GM18907 (cell line): ENCODE results near the gene OR10J4.
"Not testable (repeated sequence)": the region's sequence is repeated elsewhere in the genome, so short reads cannot be mapped to it uniquely, and the experiment has no call there.

ENCODE experiments used
- ATAC-seq: cut with Tn5 transposase; IDR thresholded peaks from one replicate; pipeline ENCODE4 v1.9.1; 2021; ENCODE audit warnings: mild to moderate bottlenecking, moderate library complexity; ENCODE audit not compliant: unreplicated experiment

The OR10J4 gene

GRCh38 chr1:159431904-159432303, at the start of gene OR10J4:
Gene OR10J4 (plus strand): TSS chr1:159432204.
- ATAC-seq, result no peak

DNA sequence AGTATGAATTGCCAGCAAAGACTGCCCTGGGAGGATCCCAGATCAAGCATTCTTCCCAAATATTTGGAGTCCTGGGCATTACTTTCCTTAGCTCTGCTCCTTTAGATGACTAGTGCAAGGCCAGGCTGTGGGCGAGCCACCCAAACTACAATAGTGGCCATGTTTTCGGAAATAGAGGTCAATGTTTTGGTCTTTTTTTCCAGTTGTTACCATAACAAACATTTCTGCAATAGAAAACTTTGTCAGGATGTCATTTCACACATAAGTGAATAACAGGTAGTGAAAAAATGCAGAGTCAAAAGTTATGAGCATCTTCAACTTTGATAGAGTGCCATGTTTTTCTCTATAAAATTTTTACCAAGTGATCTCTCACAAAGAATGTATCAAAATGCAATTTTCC, 25.2 kb upstream of the OR10J4 start:
- no peak for ATAC-seq

DNA sequence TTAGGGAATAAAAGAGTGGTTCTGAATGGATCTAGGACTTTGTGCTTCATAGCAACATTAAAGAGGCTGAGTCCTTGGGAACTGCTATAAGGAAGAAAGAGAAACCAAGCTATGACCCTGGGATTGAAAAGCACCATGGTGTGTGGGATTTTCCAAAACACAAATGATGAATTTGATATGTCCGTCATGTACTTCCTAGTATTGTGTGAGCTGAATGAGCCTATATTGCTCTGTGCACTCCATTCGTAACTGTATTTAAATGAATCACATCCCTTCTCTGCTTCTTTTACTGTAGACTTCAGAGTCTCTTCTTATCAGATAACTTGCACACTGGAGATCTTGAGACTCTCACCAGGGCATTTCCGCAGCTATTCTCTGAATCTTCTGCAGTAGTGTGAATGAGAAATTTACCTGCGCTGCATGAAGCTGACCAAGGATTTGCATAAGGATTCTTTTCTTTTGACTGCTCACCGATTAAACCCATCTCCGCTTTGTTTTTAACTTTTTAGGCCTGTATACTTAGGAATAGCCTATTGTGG, 23.1 kb upstream of the OR10J4 start:
- no peak for ATAC-seq

- ATAC-seq, result no peak
These were observed 10.2 kb upstream of the OR10J4 start for GRCh38 chr1:159421821-159422220.

GRCh38 chr1:159428536-159428935, 3.5 kb upstream of the OR10J4 start:
- no peak for ATAC-seq

GRCh38 chr1:159429074-159429861, 2.7 kb upstream of the OR10J4 start:
- ATAC-seq, result no peak

DNA sequence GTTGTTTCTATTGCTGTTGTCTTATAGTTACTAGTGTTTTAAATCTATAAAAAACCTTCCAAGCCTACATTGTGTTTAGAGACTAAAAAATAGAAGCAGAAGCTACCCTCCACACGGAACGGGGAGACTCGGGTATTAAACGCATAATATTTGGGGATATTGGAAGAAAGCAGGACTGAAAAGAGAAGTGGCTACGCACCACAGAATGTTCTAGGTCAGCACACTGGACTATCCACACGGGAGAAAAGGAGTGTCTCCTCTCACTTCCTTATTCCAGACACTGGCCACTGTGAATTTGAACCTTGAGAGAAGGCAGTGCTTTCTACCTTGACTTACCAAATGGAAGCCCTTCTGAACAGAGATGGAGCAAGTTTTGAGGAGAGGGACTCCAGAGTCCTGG, 1.0 kb upstream of the OR10J4 start:
- no peak for ATAC-seq

- no peak for ATAC-seq
These were observed 4.5 kb downstream of the OR10J4 start for GRCh38 chr1:159436469-159436868.

DNA sequence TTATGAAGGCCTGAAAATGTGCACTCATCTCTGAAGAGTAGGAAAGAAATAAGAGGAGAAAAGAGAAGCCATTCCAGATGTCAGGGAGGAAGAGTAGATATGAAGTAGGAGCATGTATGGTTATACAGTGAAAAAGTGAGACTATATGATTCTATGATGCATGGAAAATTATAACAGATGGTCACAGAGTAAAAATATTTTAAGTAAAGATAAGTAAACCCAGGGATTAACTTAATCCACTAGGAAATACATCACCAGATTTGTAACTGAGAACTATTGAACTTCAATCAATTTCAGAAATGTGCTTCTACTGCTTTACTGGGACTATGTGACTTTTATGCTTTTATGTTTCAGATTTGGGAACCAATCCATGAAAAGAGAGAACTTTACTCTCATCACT, 7.4 kb downstream of the OR10J4 start, which contains the start of gene OR10J1:
TSS of gene OR10J1 (plus strand) at position 301 of the 400 bp plus-strand sequence. CDS start at position 371, 70 bp downstream.
- ATAC-seq, result no peak

DNA sequence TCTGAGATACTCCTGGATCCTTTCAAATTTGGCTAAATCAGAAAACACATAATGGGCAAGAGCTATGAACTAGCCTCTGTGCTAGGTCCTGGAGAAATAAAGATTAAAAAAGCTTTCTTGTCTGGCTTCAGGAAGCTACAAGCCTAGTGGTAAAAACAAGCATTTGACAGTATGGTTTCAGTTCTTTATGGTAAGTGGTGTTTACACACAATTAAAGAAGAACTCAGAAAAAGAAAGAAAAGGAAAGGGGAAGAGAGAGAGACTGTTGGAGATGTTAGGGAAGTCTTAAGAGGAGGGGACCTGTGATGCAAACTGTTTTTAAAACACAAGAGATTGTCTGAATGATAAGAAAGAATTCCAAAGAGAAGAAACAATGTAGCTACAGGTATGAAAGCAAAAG, 9.4 kb downstream of the OR10J4 start:
- ATAC-seq, result no peak

GRCh38 chr1:159442428-159442827, 10.4 kb downstream of the OR10J4 start:
- no peak for ATAC-seq

DNA sequence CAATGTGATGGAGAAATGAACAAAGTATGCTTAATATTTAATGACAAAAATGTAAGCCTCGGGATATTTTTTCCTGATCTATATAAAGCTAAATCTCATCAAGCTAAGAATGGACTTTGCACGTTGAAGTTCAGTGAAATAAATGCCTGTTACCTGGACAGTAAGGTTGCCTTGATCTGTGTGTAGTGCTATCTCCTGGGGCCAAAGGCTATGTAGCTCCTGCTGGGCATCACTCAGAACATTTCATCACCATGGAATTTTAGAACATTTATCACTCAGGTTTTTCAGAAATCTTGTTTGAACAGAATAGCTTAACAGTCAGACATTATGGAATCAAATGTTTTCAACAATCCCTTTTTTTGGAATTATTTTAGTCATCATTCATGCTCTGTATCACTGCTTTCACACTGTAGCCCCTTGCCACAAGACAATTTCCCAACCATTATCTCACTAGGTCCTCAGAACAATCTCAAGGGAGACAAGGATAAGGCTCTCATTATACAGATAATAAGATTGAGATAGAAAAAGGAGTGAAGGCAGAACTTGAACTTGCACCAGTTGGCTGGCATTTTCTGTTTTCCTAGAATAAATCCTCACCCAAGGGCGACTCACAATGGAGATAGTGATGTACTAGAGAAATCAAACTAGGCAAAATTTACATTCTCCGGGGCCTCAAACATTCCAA, 11.2 kb downstream of the OR10J4 start:
- no peak for ATAC-seq

GRCh38 chr1:159444511-159444910, 12.5 kb downstream of the OR10J4 start:
- no peak for ATAC-seq

GRCh38 chr1:159448181-159448580, 16.2 kb downstream of the OR10J4 start:
- no peak for ATAC-seq

DNA sequence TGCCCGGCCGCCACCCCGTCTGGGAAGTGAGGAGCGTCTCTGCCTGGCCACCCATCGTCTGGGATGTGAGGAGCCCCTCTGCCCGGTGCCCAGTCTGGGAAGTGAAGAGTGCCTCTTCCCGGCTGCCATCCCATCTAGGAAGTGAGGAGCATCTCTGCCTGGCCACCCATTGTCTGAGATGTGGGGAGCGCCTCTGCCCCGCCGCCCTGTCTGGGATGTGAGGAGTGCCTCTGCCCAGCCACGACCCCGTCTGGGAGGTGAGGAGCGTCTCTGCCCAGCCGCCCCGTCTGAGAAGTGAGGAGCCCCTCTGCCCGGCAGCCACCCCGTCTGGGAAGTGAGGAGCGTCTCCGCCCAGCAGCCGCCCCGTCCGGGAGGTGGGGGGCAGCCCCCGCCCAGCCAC, 17.6 kb downstream of the OR10J4 start:
- ATAC-seq, result not testable (repeated sequence)

DNA sequence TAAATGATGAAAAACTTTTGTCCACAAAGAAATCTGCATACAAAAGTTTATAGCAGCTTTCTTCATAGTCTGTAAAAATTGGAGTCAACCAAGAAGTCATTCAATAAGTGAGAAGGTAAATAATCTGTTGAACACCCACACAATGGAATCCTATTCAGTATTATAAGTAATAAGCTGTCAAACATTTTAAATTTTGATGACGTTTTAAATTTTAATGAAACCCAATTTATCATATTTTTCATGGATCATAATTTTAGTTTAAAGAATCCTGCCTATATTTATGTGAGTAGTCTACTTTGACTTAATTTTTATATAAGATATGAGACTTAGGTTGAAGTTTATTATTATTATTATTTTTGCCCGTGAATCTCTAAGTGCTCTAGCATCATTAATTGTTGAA, 27.5 kb downstream of the OR10J4 start:
- ATAC-seq, result no peak

DNA sequence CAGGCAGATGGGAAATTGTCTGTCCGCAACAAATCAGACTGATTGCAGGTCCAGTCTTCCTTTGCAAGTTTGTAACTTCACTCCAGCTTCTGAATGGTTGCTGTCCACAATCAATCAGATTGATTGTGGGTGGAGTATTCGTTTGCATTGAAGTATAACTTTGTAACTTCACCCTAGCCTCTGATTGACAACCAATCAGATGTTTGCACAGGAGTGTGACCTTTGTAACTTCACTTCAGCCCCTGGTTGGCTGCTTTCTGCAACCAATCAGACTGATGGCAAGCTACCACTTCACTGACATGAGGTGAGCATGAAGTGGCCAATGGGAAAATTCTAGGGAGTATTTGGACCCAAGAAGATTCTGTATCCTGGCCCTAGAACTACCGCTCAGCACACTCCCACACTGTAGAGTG, 33.2 kb downstream of the OR10J4 start:
- ATAC-seq, result no peak

GRCh38 chr1:159468321-159468720, 36.3 kb downstream of the OR10J4 start:
- ATAC-seq, result no peak

GRCh38 chr1:159469921-159470533, 38.0 kb downstream of the OR10J4 start:
- ATAC-seq, result no peak

- no peak for ATAC-seq
These were observed 41.3 kb downstream of the OR10J4 start for GRCh38 chr1:159473335-159473734.

DNA sequence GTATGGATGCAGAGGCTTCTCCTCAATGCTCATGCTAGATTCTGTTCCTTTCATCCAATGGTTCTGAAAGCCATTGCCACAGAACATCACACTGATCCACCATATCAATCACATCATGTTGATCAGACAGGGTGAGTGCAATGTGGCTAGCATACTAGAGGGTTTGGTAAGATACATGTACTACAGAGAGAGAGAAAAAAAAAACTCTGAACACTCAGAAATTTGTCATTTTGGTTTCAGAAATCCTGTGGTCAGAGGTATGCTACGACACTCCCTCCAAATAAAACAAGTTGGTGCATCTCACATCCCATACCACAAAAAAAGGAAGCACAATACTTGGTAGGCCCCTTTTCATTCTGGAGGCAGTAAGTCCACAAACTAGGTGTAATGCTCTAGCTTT, 42.9 kb downstream of the OR10J4 start:
- ATAC-seq, result no peak
